Uterus (tissue), 4 donors: Measurements from ENCODE around the gene GPRC5D. TPM values are rescaled to one million over a fixed set of nuclear protein-coding genes. Genes with fewer than 3 reads are reported as not detected.

Experiments
- DNase-seq, 2 donors: peaks; one replicate each; pipeline ENCODE4 v3.0.0-alpha.2; 2019 to 2020
- H3K27ac ChIP-seq, 2 donors: fragments of 200-600 bp; sonication (generic); 1 replicate in 1 of 2; 2 replicates in 1 of 2; pipeline ENCODE4 v1.5.1; 2016 to 2018
- H3K27me3 ChIP-seq, 2 donors: fragments of 200-600 bp; sonication (generic); one replicate each; pipeline ENCODE4 v1.5.1; 2018 to 2019; ENCODE audit warnings: control low read depth in 1 of 2
- H3K36me3 ChIP-seq, 2 donors: fragments of 200-600 bp; sonication (generic); one replicate each; pipeline ENCODE4 v1.5.1; 2019; ENCODE audit warnings: control low read depth in 1 of 2
- H3K4me1 ChIP-seq, 2 donors: fragments of 200-600 bp; sonication (generic); one replicate each; pipeline ENCODE4 v1.5.1; 2018 to 2019; ENCODE audit warnings: control low read depth in 1 of 2
- H3K4me3 ChIP-seq, 2 donors: fragments of 200-600 bp; sonication (generic); 1 replicate in 1 of 2; 2 replicates in 1 of 2; pipeline ENCODE4 v1.5.1; 2018 to 2019; ENCODE audit warnings: mild to moderate bottlenecking in 1 of 2
- H3K9me3 ChIP-seq, 2 donors: fragments of 200-600 bp; sonication (generic); one replicate each; pipeline ENCODE4 v1.5.1; 2019; ENCODE audit warnings: control low read depth in 1 of 2
- POLR2A ChIP-seq, 2 donors: fragments of 450-650 bp; IDR thresholded peaks; one replicate each; pipeline ENCODE4 v1.6.1; 2016; ENCODE audit warnings: antibody characterized with exemption in 2 of 2, mild to moderate bottlenecking in 1 of 2, moderate library complexity in 1 of 2
- intact Hi-C: fragments of 100-400 bp; cut with DNase I; formaldehyde crosslinking; loops from one replicate; pipeline ENCODE4 v1.15.1; 2023; ENCODE audit warnings: low total_unique reads
- total RNA-seq, 4 donors: library from RNA; depleted of rRNA in 3 of 4; stranded (reverse); fragments of >200 nt in 3 of 4; gene quantifications; one replicate each; pipeline versions ENCODE4 v1.1.0 to v1.2.4, GENCODE V29; 2014 to 2023
- TF ChIP-seq, protein P1 (sequence below), 4 experiments: fragments of 200-600 bp in 2 of 4; fragments of 450-650 bp in 2 of 4; sonication (generic) in 2 of 4; IDR thresholded peaks; one replicate each; pipeline ENCODE4 v1.5.1; 2016 to 2019; ENCODE audit warnings: antibody characterized with exemption in 4 of 4, mild to moderate bottlenecking in 2 of 4, moderate library complexity in 1 of 4
- donor health status: DM: yes; HTN: yes; CAD: no.

GPRC5D gene
- total RNA-seq, 4 donors from 2014 or later, result not detected

DNA sequence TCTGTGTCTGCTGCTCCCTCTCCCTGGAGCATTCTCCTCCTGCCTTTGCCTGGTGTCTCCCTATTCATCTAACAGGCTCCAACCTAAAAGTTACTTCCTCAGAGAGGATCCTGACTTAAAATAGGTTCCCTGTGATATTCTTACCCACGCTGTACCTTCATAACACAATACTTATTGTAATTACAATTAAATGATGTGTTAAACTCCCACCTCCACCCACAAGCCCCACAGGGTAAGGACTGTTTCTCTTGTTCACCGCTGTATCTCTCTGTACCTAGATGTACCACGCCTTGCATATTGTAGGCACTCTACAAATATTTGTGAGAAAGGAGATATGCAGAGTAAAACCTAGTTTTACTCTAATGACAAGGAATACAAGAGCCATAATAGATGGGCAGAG lies 43.1 kb upstream of the GPRC5D start:
- no peaks in the 10 kb centered on the region for H3K36me3 ChIP-seq
- H3K27ac ChIP-seq, result no peak overlapping the region
- intact Hi-C loops, result loop anchor here (5.0 kb wide), 1 partner anchor 88 kb away; no protein-coding TSS in a partner anchor
- no peak for DNase-seq
- H3K27me3 ChIP-seq, result no peaks in the 10 kb centered on the region
- H3K4me1 ChIP-seq, result peaks cover 0 to 5% of the 10 kb centered on the region in 2 donors
- TF ChIP-seq, protein P1, sequence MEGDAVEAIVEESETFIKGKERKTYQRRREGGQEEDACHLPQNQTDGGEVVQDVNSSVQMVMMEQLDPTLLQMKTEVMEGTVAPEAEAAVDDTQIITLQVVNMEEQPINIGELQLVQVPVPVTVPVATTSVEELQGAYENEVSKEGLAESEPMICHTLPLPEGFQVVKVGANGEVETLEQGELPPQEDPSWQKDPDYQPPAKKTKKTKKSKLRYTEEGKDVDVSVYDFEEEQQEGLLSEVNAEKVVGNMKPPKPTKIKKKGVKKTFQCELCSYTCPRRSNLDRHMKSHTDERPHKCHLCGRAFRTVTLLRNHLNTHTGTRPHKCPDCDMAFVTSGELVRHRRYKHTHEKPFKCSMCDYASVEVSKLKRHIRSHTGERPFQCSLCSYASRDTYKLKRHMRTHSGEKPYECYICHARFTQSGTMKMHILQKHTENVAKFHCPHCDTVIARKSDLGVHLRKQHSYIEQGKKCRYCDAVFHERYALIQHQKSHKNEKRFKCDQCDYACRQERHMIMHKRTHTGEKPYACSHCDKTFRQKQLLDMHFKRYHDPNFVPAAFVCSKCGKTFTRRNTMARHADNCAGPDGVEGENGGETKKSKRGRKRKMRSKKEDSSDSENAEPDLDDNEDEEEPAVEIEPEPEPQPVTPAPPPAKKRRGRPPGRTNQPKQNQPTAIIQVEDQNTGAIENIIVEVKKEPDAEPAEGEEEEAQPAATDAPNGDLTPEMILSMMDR (IDR thresholded peaks at IDR 0.05), result no peak
- TF ChIP-seq POLR2A (IDR thresholded peaks at IDR 0.05), result no peak
- H3K9me3 ChIP-seq, result no peaks in the 10 kb centered on the region
- no peak overlapping the region for H3K4me3 ChIP-seq

DNA sequence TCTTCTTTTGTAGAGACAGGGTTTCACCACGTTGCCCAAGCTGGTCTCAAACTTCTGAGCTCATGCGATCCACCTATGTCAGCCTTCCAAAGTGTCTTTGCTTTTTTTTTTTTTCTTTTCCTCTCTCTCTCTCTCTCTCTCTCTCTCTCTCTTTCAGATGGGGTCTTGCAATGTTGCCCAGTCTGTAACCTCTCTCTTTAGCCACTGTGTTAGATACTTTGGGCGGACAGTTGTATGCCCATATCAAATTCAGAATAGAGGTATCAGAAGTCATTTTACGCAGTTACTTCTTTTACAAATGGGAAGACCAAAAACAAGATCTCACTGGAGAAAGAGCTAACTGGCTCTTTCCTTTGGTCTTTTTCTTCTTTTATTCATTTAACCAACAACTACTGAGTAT lies 41.4 kb upstream of the GPRC5D start:
- TF ChIP-seq, protein P1 (IDR thresholded peaks at IDR 0.05), result no peak
- no peak for TF ChIP-seq POLR2A (IDR thresholded peaks at IDR 0.05)
- Histone ChIP-seq H3K4me3 (no peak overlapping the region), H3K27ac (peak overlapping the region; percentile 68 to 74), H3K4me1 (peaks cover 0 to 5% of the 10 kb centered on the region in 2 donors), H3K27me3 (no peaks in the 10 kb centered on the region), H3K36me3 (no peaks in the 10 kb centered on the region), H3K9me3 (no peaks in the 10 kb centered on the region)
- intact Hi-C loops, result no loop called here
- no peak for DNase-seq

DNA sequence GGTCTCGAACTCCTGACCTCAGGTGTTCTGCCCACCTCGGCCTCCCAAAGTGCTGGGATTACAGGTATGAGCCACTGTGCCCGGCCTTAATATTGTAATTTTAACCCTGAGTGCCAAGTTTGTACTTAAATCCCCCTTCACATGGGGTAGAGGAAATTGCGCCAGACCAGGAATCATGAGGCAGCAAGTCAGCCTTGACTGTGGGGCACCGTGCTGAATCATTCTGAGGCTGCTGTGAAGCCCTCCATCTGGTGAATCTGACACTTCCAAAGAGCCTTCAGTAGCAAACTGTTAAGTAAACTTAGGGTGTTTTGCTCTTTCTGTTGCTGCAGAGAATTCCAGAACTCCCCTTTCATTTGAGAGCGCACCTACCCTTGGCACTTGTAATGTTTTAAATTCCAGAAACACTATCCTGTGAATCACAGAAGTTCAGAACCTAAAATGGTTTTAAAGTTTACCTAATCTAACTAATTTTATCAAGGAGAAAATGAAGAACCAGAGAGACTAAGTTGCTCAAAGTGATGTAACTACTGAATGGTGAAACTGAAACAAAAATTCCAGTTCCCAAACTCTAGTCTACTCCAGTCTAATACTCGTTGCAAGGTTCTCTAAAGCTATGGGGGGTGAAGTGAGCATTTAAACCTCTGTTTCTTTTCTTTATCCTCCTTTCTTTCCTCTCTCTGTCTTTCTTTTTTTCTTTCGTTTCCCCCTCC lies 40.6 kb upstream of the GPRC5D start:
- intact Hi-C loops, result no loop called here
- DNase-seq, result peak; percentile 32 to 74
- Histone ChIP-seq H3K9me3 (no peaks in the 10 kb centered on the region), H3K4me1 (peaks cover 0 to 5% of the 10 kb centered on the region in 2 donors), H3K27me3 (no peaks in the 10 kb centered on the region), H3K4me3 (no peak overlapping the region), H3K36me3 (no peaks in the 10 kb centered on the region), H3K27ac (peak overlapping the region; percentile 68 to 74)
- TF ChIP-seq, protein P1 (IDR thresholded peaks at IDR 0.05), result no peak
- no peak for TF ChIP-seq POLR2A (IDR thresholded peaks at IDR 0.05)

DNA sequence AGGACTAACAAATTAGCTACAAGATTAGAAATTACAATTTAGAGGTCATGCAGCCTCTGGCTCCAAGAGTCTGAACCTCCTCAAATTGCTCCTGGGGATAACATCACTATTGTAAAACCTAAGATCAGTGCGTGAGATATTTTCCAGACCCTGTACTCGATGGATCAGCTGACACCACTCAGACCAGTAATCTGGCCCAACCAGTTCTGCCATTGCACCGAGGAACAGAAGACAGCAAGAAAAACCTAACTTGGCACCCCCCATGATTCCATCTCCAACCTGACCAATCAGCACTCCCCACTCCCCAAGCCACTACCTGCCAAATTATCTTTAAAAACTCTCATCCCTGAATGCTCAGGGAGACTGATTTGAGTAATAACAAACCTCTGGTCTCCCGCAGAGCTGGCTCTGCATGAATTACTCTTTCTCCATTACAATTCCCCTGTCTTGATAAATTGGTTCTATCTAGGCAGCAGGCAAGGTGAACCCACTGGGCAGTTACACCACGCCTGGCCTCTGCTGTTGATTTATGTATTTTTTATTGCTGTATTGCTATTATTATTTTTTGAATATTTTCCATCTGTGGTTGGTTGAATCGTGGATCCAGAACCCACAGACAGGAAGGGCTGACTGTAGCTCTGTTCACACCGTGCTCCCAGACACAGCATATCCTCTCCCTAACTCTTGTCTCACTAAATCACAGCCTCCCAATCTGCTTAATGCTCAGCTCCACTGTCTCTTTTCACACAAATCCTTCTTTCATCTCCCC lies 38.9 kb upstream of the GPRC5D start:
- H3K9me3 ChIP-seq, result no peaks in the 10 kb centered on the region
- peaks cover 0 to 5% of the 10 kb centered on the region in 2 donors for H3K4me1 ChIP-seq
- intact Hi-C loops, result no loop called here
- H3K27ac ChIP-seq, result peak overlapping the region in 1 of 2 donors; percentile 74
- TF ChIP-seq POLR2A (IDR thresholded peaks at IDR 0.05), result no peak
- TF ChIP-seq, protein P1 (IDR thresholded peaks at IDR 0.05), result no peak
- H3K27me3 ChIP-seq, result no peaks in the 10 kb centered on the region
- DNase-seq, result no peak
- H3K4me3 ChIP-seq, result no peak overlapping the region
- no peaks in the 10 kb centered on the region for H3K36me3 ChIP-seq

DNA sequence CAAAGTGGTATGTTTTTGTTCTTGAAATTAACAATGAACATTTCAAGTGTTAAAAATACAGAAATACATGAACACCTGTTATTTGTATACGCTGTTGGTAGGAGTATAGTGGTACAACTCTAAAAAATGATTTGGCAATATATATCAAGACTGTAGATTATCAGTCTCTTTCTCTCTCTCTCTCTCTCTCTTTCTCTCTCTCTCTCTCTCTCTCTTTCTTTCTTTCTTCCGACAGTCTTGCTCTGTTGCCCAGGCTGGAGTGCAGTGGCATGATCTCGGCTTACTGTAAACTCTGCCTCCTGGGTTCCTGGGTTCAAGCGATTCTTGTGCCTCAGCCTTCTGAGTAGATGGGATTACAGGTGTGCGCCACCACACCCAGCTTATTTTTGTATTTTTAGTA lies 35.5 kb upstream of the GPRC5D start:
- Histone ChIP-seq H3K27ac (no peak overlapping the region), H3K9me3 (no peaks in the 10 kb centered on the region), H3K4me3 (no peak overlapping the region), H3K36me3 (no peaks in the 10 kb centered on the region), H3K4me1 (peaks cover 0 to 5% of the 10 kb centered on the region in 2 donors), H3K27me3 (no peaks in the 10 kb centered on the region)
- no peak for DNase-seq
- TF ChIP-seq POLR2A (IDR thresholded peaks at IDR 0.05), result no peak
- TF ChIP-seq, protein P1 (IDR thresholded peaks at IDR 0.05), result no peak
- intact Hi-C loops, result no loop called here
